ENCODE measurements around the gene STK17A.

GRCh38 chr7:43634384-43634783, 51.5 kb downstream of the STK17A start:
- TF ChIP-seq, protein P1, sequence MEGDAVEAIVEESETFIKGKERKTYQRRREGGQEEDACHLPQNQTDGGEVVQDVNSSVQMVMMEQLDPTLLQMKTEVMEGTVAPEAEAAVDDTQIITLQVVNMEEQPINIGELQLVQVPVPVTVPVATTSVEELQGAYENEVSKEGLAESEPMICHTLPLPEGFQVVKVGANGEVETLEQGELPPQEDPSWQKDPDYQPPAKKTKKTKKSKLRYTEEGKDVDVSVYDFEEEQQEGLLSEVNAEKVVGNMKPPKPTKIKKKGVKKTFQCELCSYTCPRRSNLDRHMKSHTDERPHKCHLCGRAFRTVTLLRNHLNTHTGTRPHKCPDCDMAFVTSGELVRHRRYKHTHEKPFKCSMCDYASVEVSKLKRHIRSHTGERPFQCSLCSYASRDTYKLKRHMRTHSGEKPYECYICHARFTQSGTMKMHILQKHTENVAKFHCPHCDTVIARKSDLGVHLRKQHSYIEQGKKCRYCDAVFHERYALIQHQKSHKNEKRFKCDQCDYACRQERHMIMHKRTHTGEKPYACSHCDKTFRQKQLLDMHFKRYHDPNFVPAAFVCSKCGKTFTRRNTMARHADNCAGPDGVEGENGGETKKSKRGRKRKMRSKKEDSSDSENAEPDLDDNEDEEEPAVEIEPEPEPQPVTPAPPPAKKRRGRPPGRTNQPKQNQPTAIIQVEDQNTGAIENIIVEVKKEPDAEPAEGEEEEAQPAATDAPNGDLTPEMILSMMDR (IDR thresholded peaks at IDR 0.05; ENCODE audit: low read depth, low read length), result no peak
- no peak for TF ChIP-seq POLR2A (IDR thresholded peaks at IDR 0.05; ENCODE audit: extremely low read depth, insufficient read length)
- TF ChIP-seq, protein P2, sequence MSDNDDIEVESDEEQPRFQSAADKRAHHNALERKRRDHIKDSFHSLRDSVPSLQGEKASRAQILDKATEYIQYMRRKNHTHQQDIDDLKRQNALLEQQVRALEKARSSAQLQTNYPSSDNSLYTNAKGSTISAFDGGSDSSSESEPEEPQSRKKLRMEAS (IDR thresholded peaks at IDR 0.05; ENCODE audit: low read depth, low read length), result no peak

Measured in NB4 (cell line).